ENCODE results near the gene NEDD8.

NEDD8 gene

DNA sequence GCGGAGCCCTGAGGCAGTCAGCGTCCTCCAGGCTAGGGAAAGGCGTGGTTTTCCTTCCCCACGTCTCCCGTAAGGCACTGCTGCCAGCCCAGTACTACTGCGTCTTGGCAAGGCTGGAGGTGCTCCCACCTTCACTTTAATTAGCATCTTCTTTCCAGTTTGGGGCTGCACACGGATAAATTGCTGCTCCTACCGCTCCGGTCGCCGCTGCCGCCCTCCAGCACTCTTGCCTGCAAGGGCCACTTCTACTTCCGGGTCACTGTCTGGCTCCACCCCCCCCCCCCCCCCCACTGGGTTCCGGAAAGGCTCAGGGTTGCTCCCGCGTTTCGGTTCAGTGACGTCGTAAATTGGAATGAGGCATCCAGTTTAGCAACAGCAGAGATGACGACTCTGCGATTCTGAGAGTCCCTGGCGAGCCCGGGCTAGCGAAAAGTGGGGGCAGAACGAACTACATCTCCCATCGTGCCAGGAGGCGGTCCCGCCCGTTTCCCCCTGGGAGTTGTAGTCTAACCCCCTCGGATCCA lies at the start of gene NEDD8:
NEDD8 (minus strand) TSS at position 247 of the 524 bp plus-strand sequence; CDS start at position 147, 100 bp downstream.
- peak within 1 kb of the TSS; percentile 78 to 86 for H3K9ac ChIP-seq (ENCODE audit: low read length in 2 of 2)
- peaks cover 17 to 20% of the 10 kb centered on the region in 2 donors for H3K36me3 ChIP-seq (ENCODE audit: control insufficient read depth in 2 of 2, insufficient read depth in 2 of 2, low read length in 2 of 2)
- H3K9me3 ChIP-seq (ENCODE audit: control insufficient read depth in 2 of 2, low read length in 2 of 2) = no peaks in the 10 kb centered on the region
- peaks cover 25% of the 10 kb centered on the region for H3K4me1 ChIP-seq (ENCODE audit: control insufficient read depth, insufficient read depth, low read length)
- H3K4me3 ChIP-seq (ENCODE audit: low read length in 2 of 2) = peak within 1 kb of the TSS; percentile 86 to 97
- peak within 1 kb of the TSS; percentile 84 for H3K27ac ChIP-seq (ENCODE audit: low read length)
- H3K27me3 ChIP-seq (ENCODE audit: control insufficient read depth in 1 of 2, insufficient read depth in 2 of 2, low read length in 2 of 2) = no peaks in the 10 kb centered on the region

DNA sequence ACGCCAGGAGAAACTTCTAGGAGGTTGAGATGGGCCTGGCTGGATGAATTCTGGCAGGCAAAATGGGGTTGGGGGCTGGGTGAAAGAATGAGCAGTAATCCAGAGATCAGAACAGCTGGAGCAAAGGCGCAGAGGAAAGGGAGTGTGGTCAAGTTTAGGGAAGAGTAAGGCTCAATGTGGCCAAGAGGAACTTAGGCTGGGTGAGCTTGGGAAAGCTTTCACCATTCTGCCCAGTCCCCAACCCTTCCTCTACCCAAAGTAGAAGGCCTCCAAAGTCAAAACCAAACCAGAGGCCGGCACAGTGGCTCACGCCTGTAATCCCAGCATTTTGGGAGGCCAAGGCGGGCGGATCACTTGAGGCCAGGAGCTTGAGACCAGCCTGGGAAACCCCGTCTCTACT lies 49.5 kb upstream of the NEDD8 start:
- Histone ChIP-seq H3K36me3 (ENCODE audit: control insufficient read depth in 2 of 2, insufficient read depth in 2 of 2, low read length in 2 of 2) (no peaks in the 10 kb centered on the region), H3K4me1 (ENCODE audit: control insufficient read depth, insufficient read depth, low read length) (no peaks in the 10 kb centered on the region), H3K27me3 (ENCODE audit: control insufficient read depth in 1 of 2, insufficient read depth in 2 of 2, low read length in 2 of 2) (no peaks in the 10 kb centered on the region)

DNA sequence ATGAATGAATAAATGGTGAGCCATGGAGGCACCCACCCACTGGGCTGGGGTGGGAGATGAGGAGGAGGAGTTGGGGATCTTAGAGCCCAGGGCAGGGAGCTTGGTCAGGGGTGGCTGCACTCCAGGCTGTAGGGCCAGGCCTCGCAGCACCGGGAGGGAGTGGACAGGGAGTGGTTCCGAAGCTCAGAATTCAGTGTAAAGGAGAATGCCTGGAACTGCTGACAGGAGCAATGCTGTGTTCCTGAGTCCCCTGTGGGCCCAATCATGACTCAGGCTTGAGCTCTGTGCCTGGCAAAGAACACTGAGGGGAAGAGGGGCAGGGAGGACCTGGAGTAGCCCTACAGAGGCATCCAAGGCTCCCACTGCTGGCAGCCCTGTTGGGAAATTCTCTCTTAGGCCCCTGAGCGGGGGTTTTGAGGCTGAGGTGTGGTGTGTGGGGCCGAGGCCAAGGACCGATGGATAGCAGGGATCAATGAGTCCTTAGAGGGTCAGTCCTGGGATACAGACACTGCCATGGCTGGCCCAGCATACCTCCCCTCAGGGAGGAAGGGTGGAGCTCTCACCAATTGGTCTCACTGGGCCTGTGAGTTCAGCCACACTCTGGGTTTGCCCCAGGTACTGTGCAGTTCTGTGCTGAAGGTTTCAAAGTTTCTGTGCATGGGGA lies 48.8 kb upstream of the NEDD8 start:
- Histone ChIP-seq H3K9ac (ENCODE audit: low read length in 2 of 2) (no peak overlapping the region), H3K27me3 (ENCODE audit: control insufficient read depth in 1 of 2, insufficient read depth in 2 of 2, low read length in 2 of 2) (no peaks in the 10 kb centered on the region), H3K9me3 (ENCODE audit: control insufficient read depth in 2 of 2, low read length in 2 of 2) (no peaks in the 10 kb centered on the region), H3K27ac (ENCODE audit: low read length) (no peak overlapping the region), H3K36me3 (ENCODE audit: control insufficient read depth in 2 of 2, insufficient read depth in 2 of 2, low read length in 2 of 2) (no peaks in the 10 kb centered on the region), H3K4me1 (ENCODE audit: control insufficient read depth, insufficient read depth, low read length) (no peaks in the 10 kb centered on the region), H3K4me3 (ENCODE audit: low read length in 2 of 2) (no peak overlapping the region)

More for the DNA sequence above, 49.5 kb upstream of the NEDD8 start:
- Histone ChIP-seq H3K27ac (ENCODE audit: low read length) (no peak overlapping the region), H3K4me3 (ENCODE audit: low read length in 2 of 2) (no peak overlapping the region), H3K9ac (ENCODE audit: low read length in 2 of 2) (no peak overlapping the region), H3K9me3 (ENCODE audit: control insufficient read depth in 2 of 2, low read length in 2 of 2) (no peaks in the 10 kb centered on the region)

DNA sequence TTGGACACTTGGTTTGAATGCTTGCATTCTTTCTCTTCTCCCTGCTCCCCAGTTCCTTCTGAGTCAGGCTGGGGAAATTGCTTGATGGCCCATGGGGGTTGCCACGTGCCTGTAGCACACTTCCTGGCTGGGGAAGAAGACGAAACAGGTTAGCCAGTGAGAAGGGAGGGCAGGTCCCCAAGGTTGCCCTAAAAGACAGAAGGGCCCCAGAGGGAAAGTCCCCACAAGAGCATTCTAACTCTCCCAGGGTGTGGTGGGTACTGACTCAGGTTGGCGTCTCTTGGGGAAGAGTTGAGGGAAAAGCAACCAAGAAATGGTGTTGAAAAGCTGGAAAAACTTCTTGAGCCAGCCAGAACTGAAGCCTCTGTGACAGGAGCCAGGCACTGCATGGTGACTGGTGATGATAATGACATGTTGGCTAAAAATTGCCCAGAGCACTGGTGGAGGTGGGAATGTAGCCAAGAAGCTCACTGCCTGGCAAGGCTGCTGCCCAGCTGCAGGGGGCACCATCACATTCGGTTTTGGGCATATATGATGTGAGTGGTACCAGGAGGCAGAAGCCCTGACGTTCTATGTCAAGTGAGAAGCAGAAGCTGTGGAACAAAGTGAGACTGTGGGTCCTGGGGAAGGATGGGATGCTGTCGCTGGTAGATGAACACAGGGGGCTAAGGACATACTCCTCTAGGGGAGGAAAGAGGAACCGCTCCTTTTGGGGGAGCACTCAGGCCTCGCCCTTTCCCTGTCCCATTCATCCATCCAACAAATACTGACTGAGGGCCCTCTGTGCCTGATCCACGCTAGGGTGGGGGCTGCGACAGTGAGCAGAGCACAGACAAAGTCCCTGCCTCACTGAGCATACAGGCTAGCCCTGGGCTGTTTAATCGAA lies 47.4 kb upstream of the NEDD8 start:
- Histone ChIP-seq H3K36me3 (ENCODE audit: control insufficient read depth in 2 of 2, insufficient read depth in 2 of 2, low read length in 2 of 2) (no peaks in the 10 kb centered on the region), H3K27me3 (ENCODE audit: control insufficient read depth in 1 of 2, insufficient read depth in 2 of 2, low read length in 2 of 2) (no peaks in the 10 kb centered on the region), H3K27ac (ENCODE audit: low read length) (no peak overlapping the region), H3K9ac (ENCODE audit: low read length in 2 of 2) (no peak overlapping the region), H3K4me3 (ENCODE audit: low read length in 2 of 2) (no peak overlapping the region), H3K4me1 (ENCODE audit: control insufficient read depth, insufficient read depth, low read length) (no peaks in the 10 kb centered on the region), H3K9me3 (ENCODE audit: control insufficient read depth in 2 of 2, low read length in 2 of 2) (no peaks in the 10 kb centered on the region)

DNA sequence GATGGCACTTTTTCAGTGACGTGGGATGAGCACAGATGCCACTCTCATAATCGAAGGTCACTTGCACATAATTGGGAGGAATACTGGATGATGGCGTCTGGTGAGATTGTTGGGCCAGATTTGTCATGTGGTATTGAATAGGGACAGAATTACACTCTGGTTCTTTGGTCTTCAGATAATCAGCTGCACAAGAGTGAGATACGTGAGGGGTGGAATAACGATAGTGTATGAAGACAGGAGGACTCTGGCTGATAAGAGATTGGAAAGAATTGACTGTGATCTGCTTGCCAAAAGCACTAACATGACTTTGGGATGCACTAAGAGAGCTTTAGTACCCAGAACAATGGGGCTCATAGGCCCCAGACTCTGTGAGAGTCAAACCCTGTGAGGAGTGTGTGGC lies 46.3 kb upstream of the NEDD8 start:
- Histone ChIP-seq H3K27me3 (ENCODE audit: control insufficient read depth in 1 of 2, insufficient read depth in 2 of 2, low read length in 2 of 2) (no peaks in the 10 kb centered on the region), H3K4me3 (ENCODE audit: low read length in 2 of 2) (no peak overlapping the region), H3K36me3 (ENCODE audit: control insufficient read depth in 2 of 2, insufficient read depth in 2 of 2, low read length in 2 of 2) (no peaks in the 10 kb centered on the region), H3K4me1 (ENCODE audit: control insufficient read depth, insufficient read depth, low read length) (no peaks in the 10 kb centered on the region), H3K27ac (ENCODE audit: low read length) (no peak overlapping the region), H3K9me3 (ENCODE audit: control insufficient read depth in 2 of 2, low read length in 2 of 2) (no peaks in the 10 kb centered on the region), H3K9ac (ENCODE audit: low read length in 2 of 2) (no peak overlapping the region)

DNA sequence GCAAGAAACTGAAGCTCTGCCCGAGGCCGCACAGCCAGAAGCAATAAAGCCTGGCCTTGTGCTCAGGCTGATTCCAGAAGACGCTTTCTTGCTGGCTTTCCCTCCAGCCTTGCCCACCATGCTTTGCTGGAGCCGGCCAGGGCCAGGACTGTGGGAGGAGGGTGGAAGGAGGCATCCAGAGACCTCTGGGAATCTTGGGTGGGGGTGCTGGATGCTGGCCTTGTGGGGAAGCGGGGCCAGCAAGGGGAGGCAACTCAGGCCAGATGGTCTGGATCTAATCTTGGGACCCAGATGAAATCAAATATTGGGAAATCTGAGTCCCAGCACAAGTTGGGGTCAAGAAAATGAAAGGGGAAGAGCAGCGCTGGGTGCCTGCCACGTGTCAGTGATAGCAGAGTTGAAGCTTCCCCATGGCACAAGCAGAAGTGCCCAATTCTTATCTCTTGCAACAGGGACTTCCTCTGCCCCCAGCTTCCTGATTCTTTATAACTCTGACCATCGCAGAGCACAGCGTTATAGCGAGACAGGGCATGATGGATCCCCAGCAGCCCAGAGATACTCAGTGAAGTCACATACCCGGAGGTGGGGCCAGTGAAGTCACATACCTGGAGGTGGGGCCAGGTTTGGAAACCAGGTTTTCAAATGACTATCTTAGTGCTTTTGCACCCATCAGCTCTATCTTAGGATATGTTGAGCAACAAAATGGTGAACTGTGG lies 45.6 kb upstream of the NEDD8 start:
- Histone ChIP-seq H3K4me1 (ENCODE audit: control insufficient read depth, insufficient read depth, low read length) (no peaks in the 10 kb centered on the region), H3K9ac (ENCODE audit: low read length in 2 of 2) (no peak overlapping the region), H3K9me3 (ENCODE audit: control insufficient read depth in 2 of 2, low read length in 2 of 2) (no peaks in the 10 kb centered on the region), H3K27ac (ENCODE audit: low read length) (no peak overlapping the region), H3K27me3 (ENCODE audit: control insufficient read depth in 1 of 2, insufficient read depth in 2 of 2, low read length in 2 of 2) (no peaks in the 10 kb centered on the region), H3K36me3 (ENCODE audit: control insufficient read depth in 2 of 2, insufficient read depth in 2 of 2, low read length in 2 of 2) (no peaks in the 10 kb centered on the region), H3K4me3 (ENCODE audit: low read length in 2 of 2) (no peak overlapping the region)

DNA sequence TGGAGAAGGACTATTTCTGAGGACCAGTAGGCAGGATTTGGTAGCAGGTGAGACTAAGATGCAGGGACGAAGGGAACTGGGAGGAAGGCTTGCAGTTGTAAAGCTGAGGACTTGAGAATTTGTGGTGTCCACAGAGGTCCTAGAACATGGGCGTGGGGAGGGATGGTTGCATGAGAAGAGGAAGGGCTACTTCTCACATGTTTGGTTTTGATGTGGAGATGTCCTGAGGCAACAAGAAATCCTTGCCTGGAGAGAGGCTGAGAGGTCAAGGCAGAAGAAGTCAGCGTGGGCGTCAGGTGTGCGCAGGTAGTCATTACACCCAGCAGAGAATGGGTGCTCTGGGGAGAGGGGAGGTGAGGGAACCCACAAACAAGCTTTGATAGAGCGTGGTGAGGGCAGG lies 44.9 kb upstream of the NEDD8 start:
- H3K36me3 ChIP-seq (ENCODE audit: control insufficient read depth in 2 of 2, insufficient read depth in 2 of 2, low read length in 2 of 2) = no peaks in the 10 kb centered on the region
- no peaks in the 10 kb centered on the region for H3K4me1 ChIP-seq (ENCODE audit: control insufficient read depth, insufficient read depth, low read length)
- no peak overlapping the region for H3K9ac ChIP-seq (ENCODE audit: low read length in 2 of 2)
- no peak overlapping the region for H3K4me3 ChIP-seq (ENCODE audit: low read length in 2 of 2)
- H3K9me3 ChIP-seq (ENCODE audit: control insufficient read depth in 2 of 2, low read length in 2 of 2) = no peaks in the 10 kb centered on the region
- no peaks in the 10 kb centered on the region for H3K27me3 ChIP-seq (ENCODE audit: control insufficient read depth in 1 of 2, insufficient read depth in 2 of 2, low read length in 2 of 2)
- no peak overlapping the region for H3K27ac ChIP-seq (ENCODE audit: low read length)

DNA sequence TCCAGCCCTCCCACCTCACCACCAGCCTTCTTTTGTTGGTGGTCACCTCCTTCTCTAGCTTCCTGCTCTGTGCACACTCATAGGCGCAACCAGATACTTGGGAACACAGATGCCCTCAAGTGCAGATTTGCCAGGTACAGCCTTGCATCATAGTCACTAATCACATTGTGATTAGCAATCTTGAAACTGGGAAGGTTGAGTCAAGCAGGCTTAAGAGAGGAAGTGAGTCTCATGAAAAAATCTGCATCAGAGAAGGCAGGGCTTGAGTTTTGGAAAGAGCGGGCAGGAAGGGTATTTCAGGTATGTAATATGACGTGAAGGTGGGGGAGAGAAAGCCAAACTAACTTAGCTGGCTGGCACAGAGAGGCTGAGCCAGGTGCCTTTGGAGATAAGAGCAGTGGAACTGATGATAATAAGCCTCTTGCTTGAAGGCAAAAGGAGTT lies 42.0 kb upstream of the NEDD8 start:
- H3K36me3 ChIP-seq (ENCODE audit: control insufficient read depth in 2 of 2, insufficient read depth in 2 of 2, low read length in 2 of 2) = no peaks in the 10 kb centered on the region
- H3K9me3 ChIP-seq (ENCODE audit: control insufficient read depth in 2 of 2, low read length in 2 of 2) = no peaks in the 10 kb centered on the region
- H3K4me1 ChIP-seq (ENCODE audit: control insufficient read depth, insufficient read depth, low read length) = peaks cover 9% of the 10 kb centered on the region
- H3K4me3 ChIP-seq (ENCODE audit: low read length in 2 of 2) = no peak overlapping the region
- H3K27ac ChIP-seq (ENCODE audit: low read length) = no peak overlapping the region
- no peaks in the 10 kb centered on the region for H3K27me3 ChIP-seq (ENCODE audit: control insufficient read depth in 1 of 2, insufficient read depth in 2 of 2, low read length in 2 of 2)
- no peak overlapping the region for H3K9ac ChIP-seq (ENCODE audit: low read length in 2 of 2)

DNA sequence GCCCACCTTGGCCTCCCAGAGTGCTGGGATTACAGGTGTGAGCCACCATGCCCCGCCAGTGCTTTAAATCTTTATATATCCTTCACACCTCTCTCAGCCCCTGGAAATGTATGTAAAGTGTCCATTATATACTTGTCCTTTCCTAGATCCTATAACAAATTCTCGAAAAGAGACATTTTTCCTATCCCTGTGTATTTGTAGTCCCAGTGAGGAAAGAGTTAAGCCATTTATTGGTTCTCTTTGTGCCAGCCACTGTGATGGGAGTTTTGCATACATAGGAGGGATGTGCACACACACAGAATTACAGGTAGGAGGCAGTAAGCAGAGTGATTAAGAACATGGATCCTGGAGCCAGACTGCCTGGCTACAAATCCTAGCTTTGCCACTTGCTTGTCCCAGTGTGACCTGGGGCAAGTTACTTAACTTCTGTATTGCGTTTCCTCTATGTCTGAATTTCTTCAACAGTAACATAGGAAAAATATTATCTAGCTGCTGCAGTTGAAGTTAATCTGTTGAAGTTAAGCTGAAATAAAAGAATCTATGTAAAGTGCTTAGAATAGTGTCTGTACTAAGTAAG lies 41.3 kb upstream of the NEDD8 start:
- no peak overlapping the region for H3K9ac ChIP-seq (ENCODE audit: low read length in 2 of 2)
- H3K27ac ChIP-seq (ENCODE audit: low read length) = no peak overlapping the region
- H3K4me1 ChIP-seq (ENCODE audit: control insufficient read depth, insufficient read depth, low read length) = peaks cover 9% of the 10 kb centered on the region
- H3K9me3 ChIP-seq (ENCODE audit: control insufficient read depth in 2 of 2, low read length in 2 of 2) = no peaks in the 10 kb centered on the region
- no peak overlapping the region for H3K4me3 ChIP-seq (ENCODE audit: low read length in 2 of 2)
- H3K36me3 ChIP-seq (ENCODE audit: control insufficient read depth in 2 of 2, insufficient read depth in 2 of 2, low read length in 2 of 2) = peaks cover 0 to 3% of the 10 kb centered on the region in 2 donors
- no peaks in the 10 kb centered on the region for H3K27me3 ChIP-seq (ENCODE audit: control insufficient read depth in 1 of 2, insufficient read depth in 2 of 2, low read length in 2 of 2)

DNA sequence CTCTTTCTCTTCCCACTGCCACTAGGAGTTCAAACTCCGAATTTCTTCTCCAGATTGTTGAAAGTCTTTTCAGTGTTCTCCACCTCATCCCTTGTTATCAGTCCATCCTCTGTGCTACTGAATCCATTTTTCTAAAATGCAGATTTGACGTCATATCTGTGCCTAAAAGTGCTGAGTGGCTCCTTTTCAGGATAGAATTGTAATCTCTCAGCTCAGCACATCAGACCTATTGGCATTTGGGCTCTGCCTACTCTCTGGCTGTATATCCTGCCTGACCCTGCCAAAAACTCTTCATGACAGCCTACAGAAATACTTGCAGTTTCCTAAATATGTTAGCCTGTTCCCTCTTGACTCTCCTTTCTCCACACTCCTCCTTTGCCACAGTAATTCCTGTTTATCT lies 40.3 kb upstream of the NEDD8 start:
- H3K4me1 ChIP-seq (ENCODE audit: control insufficient read depth, insufficient read depth, low read length) = peaks cover 9% of the 10 kb centered on the region
- H3K27ac ChIP-seq (ENCODE audit: low read length) = no peak overlapping the region
- no peak overlapping the region for H3K9ac ChIP-seq (ENCODE audit: low read length in 2 of 2)

More for the DNA sequence above, 40.3 kb upstream of the NEDD8 start:
- H3K4me3 ChIP-seq (ENCODE audit: low read length in 2 of 2) = no peak overlapping the region
- H3K27me3 ChIP-seq (ENCODE audit: control insufficient read depth in 1 of 2, insufficient read depth in 2 of 2, low read length in 2 of 2) = no peaks in the 10 kb centered on the region
- no peaks in the 10 kb centered on the region for H3K9me3 ChIP-seq (ENCODE audit: control insufficient read depth in 2 of 2, low read length in 2 of 2)
- H3K36me3 ChIP-seq (ENCODE audit: control insufficient read depth in 2 of 2, insufficient read depth in 2 of 2, low read length in 2 of 2) = peaks cover 3 to 7% of the 10 kb centered on the region in 2 donors
